22Rv1 (cell line): ENCODE data around the gene POLR2A.

Source experiments
- CTCF ChIP-seq: fragments of 450-650 bp; IDR thresholded peaks from 2 replicates; pipeline ENCODE4 v1.5.1; 2017; ENCODE audit warnings: mild to moderate bottlenecking
- ZFX ChIP-seq: fragments of 450-650 bp; IDR thresholded peaks from 2 replicates; pipeline ENCODE4 v1.6.1; 2017; ENCODE audit warnings: antibody characterized with exemption, borderline replicate concordance

DNA sequence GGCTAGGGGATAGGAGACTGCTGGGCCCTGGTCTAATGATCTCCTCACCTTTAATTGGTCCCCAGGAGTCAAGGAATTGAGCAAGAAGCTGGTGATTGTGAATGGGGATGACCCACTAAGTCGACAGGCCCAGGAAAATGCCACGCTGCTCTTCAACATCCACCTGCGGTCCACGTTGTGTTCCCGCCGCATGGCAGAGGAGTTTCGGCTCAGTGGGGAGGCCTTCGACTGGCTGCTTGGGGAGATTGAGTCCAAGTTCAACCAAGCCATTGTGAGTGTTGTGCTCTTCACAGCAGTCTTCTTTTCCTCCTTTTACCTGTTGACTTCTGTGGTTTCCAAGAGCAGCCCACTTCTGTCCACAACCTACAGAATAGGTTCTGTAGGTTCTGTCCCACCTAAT, 19.4 kb downstream of the POLR2A start:
- TF ChIP-seq CTCF (no peak), ZFX (no peak)
